Fibroblast of skin of right quadriceps (primary cell): ENCODE results near the gene GKN2.
A peak's percentile ranks its signal among the peaks of the same experiment; 100 is the strongest.
"Not testable (repeated sequence)": the region's sequence is repeated elsewhere in the genome, so short reads cannot be mapped to it uniquely, and the experiment has no call there.

Experiments
- DNase-seq: peaks from one replicate; pipeline ENCODE4 v3.0.0-alpha.2; 2013

Gene GKN2

DNA sequence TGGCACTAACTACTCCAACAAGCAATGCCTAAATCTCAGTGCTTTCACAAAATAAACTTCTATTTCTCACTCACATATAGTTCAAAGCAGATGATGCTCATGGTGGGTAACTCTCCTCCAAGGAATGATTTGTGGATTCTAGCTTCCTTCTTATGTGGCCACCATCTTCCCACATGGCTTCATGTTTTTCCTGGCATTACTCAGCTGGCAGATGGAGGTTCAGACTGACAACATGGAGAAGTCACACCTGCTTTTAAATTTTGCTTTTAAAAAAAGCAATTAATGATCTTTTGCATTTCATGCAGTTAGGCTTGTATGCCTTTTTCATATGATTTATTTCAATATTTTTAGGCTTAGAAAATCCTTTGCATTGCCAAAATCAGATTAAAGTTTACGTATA lies 6.3 kb upstream of the GKN2 start:
- no peak for DNase-seq

DNA sequence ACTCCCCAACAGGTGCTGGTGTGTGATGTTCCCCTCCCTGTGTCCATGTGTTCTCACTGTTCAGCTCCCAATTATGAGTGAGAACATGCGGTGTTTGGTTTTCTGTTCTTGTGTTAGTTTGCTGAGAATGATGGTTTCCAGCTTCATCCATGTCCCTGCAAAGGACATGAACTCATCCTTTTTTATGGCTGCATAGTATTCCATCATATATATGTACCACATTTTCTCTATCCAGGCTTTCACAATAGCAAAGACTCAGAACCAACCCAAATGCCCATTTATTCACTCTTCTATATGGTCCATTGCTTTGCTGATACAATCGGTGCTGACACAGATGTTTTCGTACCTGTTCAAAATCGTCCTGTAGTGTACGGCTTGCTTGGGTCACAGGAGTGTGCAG lies 2.7 kb upstream of the GKN2 start:
- not testable (repeated sequence) for DNase-seq

GRCh38 chr2:68951899-68952298 lies 794 bp downstream of the GKN2 start:
- DNase-seq: no peak

GRCh38 chr2:68948710-68949109 lies 4.0 kb downstream of the GKN2 start:
- no peak for DNase-seq

GRCh38 chr2:68946117-68946516 lies 6.6 kb downstream of the GKN2 start:
- DNase-seq: no peak

- DNase-seq: peak; percentile 70
These were observed 8.8 kb downstream of the GKN2 start for GRCh38 chr2:68943581-68944568.

GRCh38 chr2:68942827-68943226 lies 9.9 kb downstream of the GKN2 start:
- no peak for DNase-seq

DNA sequence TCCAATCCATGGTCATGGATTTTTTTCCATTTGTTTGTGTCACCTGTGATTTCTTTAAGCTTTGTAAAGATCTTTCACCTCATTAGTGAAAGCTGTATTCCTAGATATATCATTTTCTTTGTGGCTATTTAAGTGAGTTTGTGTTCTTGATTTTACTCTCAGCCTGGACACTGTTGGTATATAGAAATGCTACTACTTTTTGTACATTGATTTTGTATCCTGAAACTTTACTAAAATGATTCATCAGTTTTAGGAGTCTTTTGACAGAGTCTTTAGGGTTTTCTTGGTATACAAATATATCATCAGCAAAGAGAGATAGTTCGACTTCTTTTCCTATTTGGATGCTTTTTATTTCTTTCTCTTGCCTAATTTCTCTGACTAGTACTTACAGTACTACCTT lies 12.3 kb downstream of the GKN2 start:
- no peak for DNase-seq

DNA sequence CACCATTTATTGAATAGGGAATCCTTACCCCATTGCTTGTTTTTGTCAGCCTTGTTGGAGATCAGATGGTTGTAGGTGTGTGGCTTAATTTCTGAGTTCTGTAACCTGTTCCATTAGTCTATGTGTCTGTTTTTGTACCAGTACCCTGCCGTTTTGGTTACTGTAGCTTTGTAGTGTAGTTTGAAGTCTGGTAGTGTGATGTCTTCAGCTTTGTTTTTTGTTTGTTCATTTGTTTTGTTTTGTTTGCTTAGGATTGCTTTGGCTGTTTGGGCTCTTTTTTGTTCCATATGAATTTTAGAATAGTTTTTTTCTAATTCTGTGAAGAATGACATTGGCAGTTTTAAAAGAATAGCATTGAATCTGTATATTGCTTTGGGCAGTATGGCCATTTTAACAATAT lies 12.7 kb downstream of the GKN2 start:
- DNase-seq: no peak

DNA sequence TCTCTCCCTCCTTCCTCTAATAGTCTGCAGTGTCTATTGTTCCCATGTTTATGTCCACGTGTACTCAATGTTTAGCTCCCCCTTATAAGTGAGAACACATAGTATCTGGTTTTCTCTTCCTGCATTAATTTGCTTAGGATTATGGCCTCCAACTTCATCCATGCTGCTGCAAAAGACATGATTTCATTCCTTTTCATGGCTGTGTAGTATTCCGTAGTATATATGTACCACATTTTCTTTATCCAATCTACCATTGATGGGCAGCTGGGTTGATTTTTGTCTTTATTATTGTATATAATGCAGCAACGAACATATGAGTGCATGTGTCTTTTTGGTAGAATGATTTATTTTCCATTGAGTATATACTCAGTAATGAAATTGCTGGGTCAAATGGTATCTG lies 13.8 kb downstream of the GKN2 start:
- no peak for DNase-seq

DNA sequence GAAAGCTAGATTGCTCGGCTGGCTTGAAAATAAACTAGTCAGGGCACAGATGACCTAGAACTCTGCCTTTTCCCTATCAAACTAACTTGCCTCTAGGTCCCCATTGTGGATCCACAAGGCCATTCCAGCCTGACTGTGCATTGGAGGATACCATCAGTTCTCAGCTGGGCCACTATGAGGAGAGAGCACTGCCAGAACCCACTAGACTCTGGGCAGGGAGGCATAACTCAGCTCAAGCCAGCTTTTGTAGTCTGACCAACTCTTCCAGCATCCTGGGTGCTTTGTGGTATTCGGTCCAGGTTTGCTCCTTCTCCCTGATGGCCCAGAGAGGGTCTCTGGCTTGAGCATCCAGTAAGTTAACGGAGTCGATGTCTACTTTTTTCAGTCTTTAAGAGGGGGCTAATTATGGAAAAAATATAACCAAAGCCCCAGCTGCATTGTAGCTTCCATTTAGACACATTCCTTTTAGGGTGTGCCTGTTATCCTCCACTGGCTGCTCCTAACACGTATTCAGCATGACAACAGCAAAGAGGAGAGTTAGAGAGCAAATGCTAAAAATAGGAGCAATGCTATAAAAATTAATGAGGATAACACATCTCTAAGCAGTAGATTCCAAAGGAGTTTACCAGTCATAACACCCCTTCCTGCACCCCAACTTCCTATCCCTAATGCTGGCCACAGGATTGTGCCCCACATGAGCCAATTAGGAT lies 15.2 kb downstream of the GKN2 start:
- DNase-seq: no peak

DNA sequence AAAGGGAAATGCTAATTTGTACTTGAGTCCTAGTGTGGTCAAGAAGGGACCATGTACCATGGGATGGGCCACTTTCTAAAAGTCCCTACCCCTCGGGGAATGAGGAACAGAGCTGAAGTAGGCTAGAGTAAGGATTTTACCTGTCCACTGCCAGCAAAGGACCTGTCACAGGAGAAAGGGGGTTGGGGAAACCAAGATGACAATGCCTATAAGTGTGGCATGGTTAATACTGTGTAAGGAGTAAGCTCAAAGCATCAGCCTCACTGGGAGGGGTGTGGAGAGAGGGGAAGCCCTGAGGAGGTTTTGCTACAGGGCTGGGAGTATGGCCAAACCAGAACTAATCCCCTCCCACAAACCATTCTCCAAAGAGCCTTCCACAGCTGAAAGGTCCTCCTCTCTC lies 15.8 kb downstream of the GKN2 start:
- peak; percentile 15 for DNase-seq

DNA sequence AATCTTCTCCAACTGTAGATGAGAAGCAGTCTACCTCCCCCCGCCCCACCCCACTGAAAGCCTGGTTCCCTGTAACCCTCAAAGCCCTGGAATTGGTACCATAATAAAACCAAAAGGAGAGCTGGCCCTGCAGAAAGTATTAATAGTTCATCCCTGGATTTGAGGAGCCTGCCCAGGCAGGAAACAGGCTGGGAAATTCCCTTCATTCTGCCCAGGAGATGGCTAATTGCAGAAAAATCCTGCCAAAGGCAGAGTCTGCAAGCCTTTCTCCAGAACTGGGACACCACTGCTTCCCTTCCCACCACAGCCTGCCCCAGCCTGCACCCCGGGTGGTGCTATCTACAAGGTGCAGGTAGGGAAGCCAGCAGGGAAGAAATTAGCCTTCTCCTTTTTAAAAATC lies 16.3 kb downstream of the GKN2 start:
- peak; percentile 59 for DNase-seq

DNA sequence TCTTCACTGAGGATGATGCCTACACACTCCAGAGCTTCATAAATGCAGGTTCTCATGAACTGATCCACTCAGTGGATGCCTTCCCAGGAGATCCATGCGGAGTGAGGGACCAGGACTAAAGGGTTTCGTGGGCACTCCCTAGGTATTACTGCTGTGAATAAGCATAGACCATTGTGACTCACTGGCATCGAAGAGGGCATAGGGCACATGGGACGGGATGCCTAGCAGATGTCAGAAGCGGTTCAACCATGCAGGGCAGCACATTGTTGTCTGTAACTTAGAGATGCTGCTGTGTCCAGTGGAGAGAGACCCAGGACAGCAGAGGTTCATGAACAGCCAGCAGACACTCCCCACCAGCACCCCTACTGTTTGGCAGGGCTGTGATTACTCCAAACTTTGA lies 17.2 kb downstream of the GKN2 start:
- DNase-seq: no peak

DNA sequence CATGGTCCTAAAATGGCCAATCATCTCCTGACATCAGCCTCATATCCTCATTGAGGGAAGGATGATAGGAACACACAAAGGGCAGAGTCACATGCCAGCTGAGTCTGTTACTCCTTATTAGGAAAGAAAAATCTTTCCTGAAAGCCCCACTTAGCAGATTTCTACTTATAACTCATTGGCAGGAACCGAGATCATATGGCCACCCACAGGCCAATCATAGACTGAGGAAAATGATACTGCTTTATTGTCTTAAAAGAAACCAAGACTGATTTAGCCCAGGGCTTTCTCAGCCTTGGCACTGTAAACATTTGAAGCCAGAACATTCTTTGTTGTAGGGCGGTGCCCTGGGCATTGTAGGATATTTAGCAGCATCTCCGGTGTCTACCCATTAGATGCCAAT lies 18.7 kb downstream of the GKN2 start:
- no peak for DNase-seq

GRCh38 chr2:68932402-68932801 lies 20.3 kb downstream of the GKN2 start:
- DNase-seq: no peak

GRCh38 chr2:68931799-68932198 lies 20.9 kb downstream of the GKN2 start:
- DNase-seq: peak; percentile 81

DNA sequence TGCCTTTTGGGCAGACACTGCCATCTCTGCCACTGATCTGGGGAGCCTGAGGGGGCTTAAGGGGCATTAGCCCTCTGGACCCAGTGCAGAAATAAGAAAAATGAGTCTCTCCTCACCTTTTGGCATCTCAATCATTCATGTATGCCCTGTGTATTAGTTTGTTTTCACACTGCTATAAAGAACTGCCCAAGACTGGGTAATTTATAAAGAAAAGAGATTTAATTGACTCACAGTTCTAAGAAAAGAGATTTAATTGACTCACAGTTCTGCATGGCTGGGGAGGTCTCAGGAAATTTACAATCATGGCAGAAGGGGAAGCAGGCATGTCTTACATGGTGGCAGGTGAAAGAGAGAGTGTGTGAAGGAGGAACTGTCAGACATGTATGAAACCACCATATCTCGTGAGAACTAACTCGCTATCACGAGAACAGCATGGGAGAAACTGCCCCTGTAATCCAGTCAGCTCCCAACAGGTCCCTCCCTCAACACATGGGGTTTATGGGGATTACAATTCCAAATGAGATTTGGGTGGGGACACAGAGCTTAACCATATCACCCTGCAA lies 21.5 kb downstream of the GKN2 start:
- no peak for DNase-seq

DNA sequence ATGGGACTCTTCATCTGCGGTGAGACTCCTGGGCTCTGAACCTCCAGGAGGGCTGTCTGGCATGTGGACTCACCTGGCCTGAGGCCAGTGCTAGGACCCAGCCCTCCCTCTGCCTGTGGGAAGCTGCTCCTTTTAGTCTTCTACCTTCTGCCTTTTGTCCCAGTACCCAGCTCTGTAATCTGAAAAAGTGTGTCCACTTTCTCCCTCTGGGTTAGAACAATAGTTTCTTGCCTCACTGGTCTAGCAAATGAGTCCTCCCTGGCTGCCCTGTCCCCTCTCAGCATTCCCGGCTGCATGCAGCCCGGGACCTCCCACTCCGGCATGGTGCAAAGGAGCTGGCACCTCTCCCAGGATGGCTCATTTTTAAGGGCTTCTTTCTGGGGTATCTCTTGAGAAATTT lies 25.9 kb downstream of the GKN2 start:
- no peak for DNase-seq

DNA sequence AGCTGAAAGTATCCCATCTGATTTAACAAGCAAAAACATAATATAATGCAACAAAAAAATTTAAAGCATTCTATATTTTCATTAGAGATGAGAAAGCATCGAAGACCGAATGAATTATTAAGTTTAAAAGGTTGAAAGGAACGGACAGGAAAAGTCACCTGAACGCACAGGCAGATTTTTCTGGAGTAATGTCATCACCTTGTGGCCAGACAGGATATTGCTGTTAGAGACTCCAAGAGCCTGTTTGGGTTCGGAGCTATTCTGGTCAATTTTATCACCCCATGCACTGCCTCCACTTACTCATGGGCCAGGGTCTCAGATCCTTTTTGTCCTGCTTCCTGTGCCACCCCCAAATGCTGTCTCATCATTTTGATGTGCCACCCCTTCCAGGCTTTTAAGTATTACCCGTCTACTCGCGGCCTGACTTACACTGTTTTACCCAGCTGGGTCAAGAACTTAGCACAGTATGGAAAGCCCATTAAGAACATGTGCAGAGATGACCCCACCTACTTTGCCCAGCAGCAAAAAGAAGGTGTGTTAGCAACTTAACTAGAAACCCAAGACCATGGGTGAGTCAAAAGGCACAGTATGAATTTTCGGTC lies 27.3 kb downstream of the GKN2 start:
- DNase-seq: peak; percentile 41

- peak; percentile 24 for DNase-seq
These were observed 31.0 kb downstream of the GKN2 start for GRCh38 chr2:68921646-68922045.

DNA sequence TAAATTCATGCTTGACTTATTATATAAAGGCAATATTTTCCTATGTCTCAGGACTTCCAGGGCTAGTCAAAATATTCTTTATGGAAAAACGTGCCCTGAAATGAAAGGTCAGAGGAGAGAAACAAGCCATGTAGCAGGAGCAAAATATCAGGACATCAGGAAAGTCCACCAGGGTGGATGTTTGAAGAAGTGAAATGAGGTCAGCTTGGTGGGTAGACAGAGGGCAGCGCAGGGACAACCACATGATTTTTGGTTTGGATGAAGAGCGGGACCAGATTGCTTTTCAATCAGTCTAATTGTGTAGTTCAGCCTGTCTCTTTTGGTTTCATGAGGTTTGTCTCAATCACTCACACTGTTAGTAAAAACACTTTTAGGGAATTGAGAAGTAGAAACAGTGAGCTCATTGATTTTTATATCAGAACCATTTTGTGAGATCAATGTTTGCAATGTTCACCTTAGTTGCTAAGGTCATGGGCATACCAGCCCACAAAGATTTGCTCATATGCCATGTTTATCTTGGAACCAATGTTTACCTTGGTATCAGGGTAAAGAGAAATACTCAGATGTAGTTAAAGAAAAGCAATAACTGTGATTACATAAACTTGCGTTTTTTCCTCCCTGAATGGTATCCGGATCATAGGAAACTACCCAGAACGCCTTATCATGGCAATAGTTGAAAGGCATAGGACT lies 32.1 kb downstream of the GKN2 start:
- DNase-seq: no peak

- DNase-seq: no peak
These were observed 34.2 kb downstream of the GKN2 start for GRCh38 chr2:68918497-68918896.
